ENCODE measurements around the gene LRIG3. TPM values are rescaled to one million over a fixed set of nuclear protein-coding genes. Genes with fewer than 3 reads are reported as not detected.

The LRIG3 gene
- total and polyA plus RNA-seq, 2 donors from 2014 or later = 4.4 to 40.5 TPM

- no peak overlapping the region for H3K4me3 ChIP-seq (ENCODE audit: low read length in 3 of 3)
- H3K4me1 ChIP-seq (ENCODE audit: control insufficient read depth in 2 of 3, insufficient read depth in 2 of 3, low read depth in 1 of 3, low read length in 3 of 3) = no peaks in the 10 kb centered on the region
- no peak overlapping the region for H3K9ac ChIP-seq (ENCODE audit: low read length in 3 of 3)
- FAIRE-seq (no peak), DNase-seq (no peak)
- no peak for TF ChIP-seq CTCF (IDR thresholded peaks at IDR 0.05; ENCODE audit: borderline replicate concordance, extremely low read depth, insufficient read depth)
- intact Hi-C loops (cut with DNase I) = no loop called here
- no peaks in the 10 kb centered on the region for H3K36me3 ChIP-seq (ENCODE audit: control insufficient read depth in 2 of 3, insufficient read depth in 3 of 3, low read length in 3 of 3)
- H3K9me3 ChIP-seq (ENCODE audit: control insufficient read depth in 2 of 3, insufficient read depth in 1 of 3, low read length in 3 of 3) = no peaks in the 10 kb centered on the region
- no peaks in the 10 kb centered on the region for H3K27me3 ChIP-seq (ENCODE audit: control insufficient read depth, insufficient read depth, low read length)
- H3K27ac ChIP-seq (ENCODE audit: low read depth in 2 of 2, low read length in 2 of 2) = no peak overlapping the region
Observed at GRCh38 chr12:58930770-58931324, 10.5 kb upstream of the LRIG3 start.

- H3K4me3 ChIP-seq (ENCODE audit: low read length in 3 of 3) = no peak overlapping the region
- H3K4me1 ChIP-seq (ENCODE audit: control insufficient read depth in 2 of 3, insufficient read depth in 2 of 3, low read depth in 1 of 3, low read length in 3 of 3) = no peaks in the 10 kb centered on the region
- no peak overlapping the region for H3K9ac ChIP-seq (ENCODE audit: low read length in 3 of 3)
- H3K27ac ChIP-seq (ENCODE audit: low read depth in 2 of 2, low read length in 2 of 2) = no peak overlapping the region
- DNase-seq (no peak), FAIRE-seq (no peak)
- no peaks in the 10 kb centered on the region for H3K9me3 ChIP-seq (ENCODE audit: control insufficient read depth in 2 of 3, insufficient read depth in 1 of 3, low read length in 3 of 3)
- TF ChIP-seq CTCF (IDR thresholded peaks at IDR 0.05; ENCODE audit: borderline replicate concordance, extremely low read depth, insufficient read depth) = no peak
- no peaks in the 10 kb centered on the region for H3K27me3 ChIP-seq (ENCODE audit: control insufficient read depth, insufficient read depth, low read length)
- intact Hi-C loops (cut with DNase I) = no loop called here
- no peaks in the 10 kb centered on the region for H3K36me3 ChIP-seq (ENCODE audit: control insufficient read depth in 2 of 3, insufficient read depth in 3 of 3, low read length in 3 of 3)
Observed at GRCh38 chr12:58927120-58927519, 6.8 kb upstream of the LRIG3 start.

- no peak for DNase-seq
- no peak for FAIRE-seq
- TF ChIP-seq CTCF (IDR thresholded peaks at IDR 0.05; ENCODE audit: borderline replicate concordance, extremely low read depth, insufficient read depth) = no peak
- Histone ChIP-seq H3K9ac (ENCODE audit: low read length in 3 of 3) (no peak overlapping the region), H3K27ac (ENCODE audit: low read depth in 2 of 2, low read length in 2 of 2) (no peak overlapping the region), H3K27me3 (ENCODE audit: control insufficient read depth, insufficient read depth, low read length) (no peaks in the 10 kb centered on the region), H3K4me3 (ENCODE audit: low read length in 3 of 3) (no peak overlapping the region), H3K4me1 (ENCODE audit: control insufficient read depth in 2 of 3, insufficient read depth in 2 of 3, low read depth in 1 of 3, low read length in 3 of 3) (no peaks in the 10 kb centered on the region), H3K36me3 (ENCODE audit: control insufficient read depth in 2 of 3, insufficient read depth in 3 of 3, low read length in 3 of 3) (no peaks in the 10 kb centered on the region), H3K9me3 (ENCODE audit: control insufficient read depth in 2 of 3, insufficient read depth in 1 of 3, low read length in 3 of 3) (no peaks in the 10 kb centered on the region)
- intact Hi-C loops (cut with DNase I) = no loop called here
Observed at GRCh38 chr12:58926586-58926985, 6.3 kb upstream of the LRIG3 start.

GRCh38 chr12:58925751-58926150 lies 5.4 kb upstream of the LRIG3 start:
- Histone ChIP-seq H3K4me1 (ENCODE audit: control insufficient read depth in 2 of 3, insufficient read depth in 2 of 3, low read depth in 1 of 3, low read length in 3 of 3) (no peaks in the 10 kb centered on the region), H3K27me3 (ENCODE audit: control insufficient read depth, insufficient read depth, low read length) (no peaks in the 10 kb centered on the region), H3K9me3 (ENCODE audit: control insufficient read depth in 2 of 3, insufficient read depth in 1 of 3, low read length in 3 of 3) (no peaks in the 10 kb centered on the region), H3K4me3 (ENCODE audit: low read length in 3 of 3) (no peak overlapping the region), H3K36me3 (ENCODE audit: control insufficient read depth in 2 of 3, insufficient read depth in 3 of 3, low read length in 3 of 3) (no peaks in the 10 kb centered on the region), H3K27ac (ENCODE audit: low read depth in 2 of 2, low read length in 2 of 2) (no peak overlapping the region), H3K9ac (ENCODE audit: low read length in 3 of 3) (no peak overlapping the region)
- TF ChIP-seq CTCF (IDR thresholded peaks at IDR 0.05; ENCODE audit: borderline replicate concordance, extremely low read depth, insufficient read depth) = no peak
- no peak for FAIRE-seq
- intact Hi-C loops (cut with DNase I) = no loop called here
- no peak for DNase-seq
